ENCODE data around the gene BBS4. TPM values are rescaled to one million over a fixed set of nuclear protein-coding genes. Genes with fewer than 3 reads are reported as not detected.

Gene BBS4
- total and polyA plus RNA-seq, 12 donors, result 13.6 to 44.1 (median 23.5) TPM

DNA sequence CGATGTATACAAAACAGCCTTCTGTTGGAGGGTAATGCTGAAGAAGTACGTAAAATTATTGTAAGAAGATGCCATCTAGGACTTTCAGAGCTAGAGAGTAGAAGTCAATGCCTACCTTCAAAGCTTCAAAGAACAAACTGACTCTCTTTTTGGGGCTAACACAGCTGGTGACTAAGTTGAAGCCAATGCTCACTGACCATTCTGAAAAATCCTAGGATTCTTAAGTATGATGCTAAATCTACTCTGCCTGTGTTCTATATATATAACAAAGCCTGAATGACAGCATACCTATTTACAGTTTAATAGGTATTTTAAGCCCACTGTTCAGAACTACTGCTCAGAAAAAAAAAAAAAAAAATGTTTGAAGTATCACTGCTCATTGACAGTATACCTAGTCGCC, 78.6 kb downstream of the BBS4 start:
- Histone ChIP-seq H3K27ac (no peak overlapping the region), H3K36me3 (replicated peaks in 1 of 2) (peaks cover 0 to 40% of the 10 kb centered on the region in 2 donors), H3K4me3 (no peak overlapping the region), H3K4me1 (replicated peaks in 1 of 2) (no peaks in the 10 kb centered on the region), H3K27me3 (no peaks in the 10 kb centered on the region), H3K9me3 (replicated peaks in 1 of 3) (no peaks in the 10 kb centered on the region)
- TF ChIP-seq, protein P1, sequence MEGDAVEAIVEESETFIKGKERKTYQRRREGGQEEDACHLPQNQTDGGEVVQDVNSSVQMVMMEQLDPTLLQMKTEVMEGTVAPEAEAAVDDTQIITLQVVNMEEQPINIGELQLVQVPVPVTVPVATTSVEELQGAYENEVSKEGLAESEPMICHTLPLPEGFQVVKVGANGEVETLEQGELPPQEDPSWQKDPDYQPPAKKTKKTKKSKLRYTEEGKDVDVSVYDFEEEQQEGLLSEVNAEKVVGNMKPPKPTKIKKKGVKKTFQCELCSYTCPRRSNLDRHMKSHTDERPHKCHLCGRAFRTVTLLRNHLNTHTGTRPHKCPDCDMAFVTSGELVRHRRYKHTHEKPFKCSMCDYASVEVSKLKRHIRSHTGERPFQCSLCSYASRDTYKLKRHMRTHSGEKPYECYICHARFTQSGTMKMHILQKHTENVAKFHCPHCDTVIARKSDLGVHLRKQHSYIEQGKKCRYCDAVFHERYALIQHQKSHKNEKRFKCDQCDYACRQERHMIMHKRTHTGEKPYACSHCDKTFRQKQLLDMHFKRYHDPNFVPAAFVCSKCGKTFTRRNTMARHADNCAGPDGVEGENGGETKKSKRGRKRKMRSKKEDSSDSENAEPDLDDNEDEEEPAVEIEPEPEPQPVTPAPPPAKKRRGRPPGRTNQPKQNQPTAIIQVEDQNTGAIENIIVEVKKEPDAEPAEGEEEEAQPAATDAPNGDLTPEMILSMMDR (IDR thresholded peaks at IDR 0.05), result no peak
- no peak for TF ChIP-seq POLR2A (IDR thresholded peaks at IDR 0.05)
- intact Hi-C loops (cut with DNase I), result no loop called here
- DNase-seq, result no peak
- 95 to 98% (median 96%) methylated on average over 3 of the region's 3 CpGs for WGBS, 4 donors

- no peaks in the 10 kb centered on the region for H3K27me3 ChIP-seq
- no peak overlapping the region for H3K27ac ChIP-seq
- peaks cover 0 to 3% of the 10 kb centered on the region in 2 donors for H3K4me1 ChIP-seq (replicated peaks in 1 of 2)
- H3K4me3 ChIP-seq, result no peak overlapping the region
- no peak for DNase-seq
- no peaks in the 10 kb centered on the region for H3K9me3 ChIP-seq (replicated peaks in 1 of 3)
- peaks cover 0 to 39% of the 10 kb centered on the region in 2 donors for H3K36me3 ChIP-seq (replicated peaks in 1 of 2)
- TF ChIP-seq, protein P1 (IDR thresholded peaks at IDR 0.05), result no peak
- TF ChIP-seq POLR2A (IDR thresholded peaks at IDR 0.05), result no peak
- intact Hi-C loops (cut with DNase I), result no loop called here
- WGBS, 4 donors, result 96 to 100% (median 98%) methylated on average over 2 of the region's 2 CpGs
These were observed 80.0 kb downstream of the BBS4 start for GRCh38 chr15:72766025-72766424.

- intact Hi-C loops (cut with DNase I), result no loop called here
These were observed 80.8 kb downstream of the BBS4 start for GRCh38 chr15:72766780-72767179.

GRCh38 chr15:72770673-72771328, 84.8 kb downstream of the BBS4 start:
- no peak for DNase-seq
- Histone ChIP-seq H3K4me3 (no peak overlapping the region), H3K27ac (no peak overlapping the region), H3K27me3 (no peaks in the 10 kb centered on the region), H3K4me1 (replicated peaks in 1 of 2) (peaks cover 0 to 3% of the 10 kb centered on the region in 2 donors), H3K9me3 (replicated peaks in 1 of 3) (no peaks in the 10 kb centered on the region), H3K36me3 (replicated peaks in 1 of 2) (peaks cover 0 to 36% of the 10 kb centered on the region in 2 donors)
- 77 to 90% (median 81%) methylated on average over 6 of the region's 6 CpGs for WGBS, 4 donors
- TF ChIP-seq, protein P1 (IDR thresholded peaks at IDR 0.05), result no peak
- TF ChIP-seq POLR2A (IDR thresholded peaks at IDR 0.05), result no peak
- intact Hi-C loops (cut with DNase I), result no loop called here

More at GRCh38 chr15:72766780-72767179, 80.8 kb downstream of the BBS4 start:
- TF ChIP-seq, protein P1 (IDR thresholded peaks at IDR 0.05), result no peak
- TF ChIP-seq POLR2A (IDR thresholded peaks at IDR 0.05), result no peak
- WGBS, 4 donors, result 93 to 98% (median 96%) methylated on average over 2 of the region's 2 CpGs
- Histone ChIP-seq H3K9me3 (replicated peaks in 1 of 3) (no peaks in the 10 kb centered on the region), H3K4me1 (replicated peaks in 1 of 2) (peaks cover 0 to 3% of the 10 kb centered on the region in 2 donors), H3K4me3 (no peak overlapping the region), H3K36me3 (replicated peaks in 1 of 2) (peaks cover 0 to 35% of the 10 kb centered on the region in 2 donors), H3K27me3 (no peaks in the 10 kb centered on the region), H3K27ac (no peak overlapping the region)
- no peak for DNase-seq
